Measurements from ENCODE around the gene ADCY10.
"Not testable (repeated sequence)": the region's sequence is repeated elsewhere in the genome, so short reads cannot be mapped to it uniquely, and the experiment has no call there.

The ADCY10 gene

GRCh38 chr1:167842872-167843271 lies 71.1 kb downstream of the ADCY10 start:
- peak; percentile 47 for DNase-seq

GRCh38 chr1:167841530-167841929 lies 72.4 kb downstream of the ADCY10 start:
- no peak for DNase-seq

- no peak for DNase-seq
These were observed 74.9 kb downstream of the ADCY10 start for GRCh38 chr1:167839009-167839408.

DNA sequence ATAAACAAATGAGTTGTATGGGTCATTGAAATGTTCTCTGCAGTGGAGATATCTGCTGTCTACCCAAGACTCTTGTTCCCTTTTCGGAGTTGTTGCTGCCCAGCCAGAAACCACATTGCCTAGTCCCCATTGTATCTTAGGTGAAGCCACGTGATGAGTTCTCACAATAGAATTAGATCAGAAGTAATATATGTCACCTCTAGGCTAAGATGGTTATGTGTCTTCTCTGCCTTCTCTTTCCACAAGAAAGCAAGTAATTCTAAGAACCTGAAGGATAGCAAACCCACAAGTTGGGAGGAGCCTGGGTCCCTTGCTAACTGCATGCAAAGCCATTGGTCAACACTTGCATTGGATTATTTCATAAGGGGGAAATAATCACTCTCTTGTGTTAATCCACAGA lies 76.6 kb downstream of the ADCY10 start:
- no peak for DNase-seq

DNA sequence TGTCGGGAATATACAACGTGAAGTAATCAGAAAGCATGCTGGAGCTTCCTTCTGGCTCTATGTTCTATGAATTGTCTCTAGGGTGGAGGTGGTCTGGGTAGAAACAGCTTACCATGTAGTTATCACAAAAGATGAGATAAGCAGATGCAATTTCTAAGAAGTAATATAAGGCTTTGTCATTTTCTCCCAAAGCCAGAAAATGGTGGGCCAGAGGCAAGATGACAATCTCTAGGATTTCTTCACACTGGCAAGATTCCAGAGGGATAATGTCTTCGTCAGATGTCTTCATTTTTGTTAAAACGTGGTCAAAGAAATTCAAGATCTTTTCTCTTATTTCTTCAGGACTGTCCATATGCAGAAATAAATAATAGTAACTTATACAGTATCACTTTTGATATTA lies 77.7 kb downstream of the ADCY10 start:
- no peak for DNase-seq

DNA sequence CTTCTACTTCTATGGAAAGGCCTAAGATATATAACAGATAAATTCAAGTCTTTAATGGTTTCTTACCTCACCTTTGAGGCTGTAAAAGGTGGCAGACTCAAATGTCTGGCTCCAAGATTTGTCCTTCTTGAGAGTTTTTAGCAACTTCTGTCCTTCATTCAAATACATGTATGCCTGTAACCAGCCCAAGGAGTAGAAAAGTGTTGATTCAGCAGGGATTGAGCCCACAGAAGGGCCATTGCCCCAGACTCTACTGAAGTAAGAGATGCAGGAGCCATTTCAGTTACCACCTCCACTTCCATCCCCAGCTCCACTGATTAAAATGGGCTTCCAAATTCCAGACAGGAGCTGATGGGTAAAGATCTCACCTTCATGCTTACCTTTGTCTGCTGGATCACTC lies 80.0 kb downstream of the ADCY10 start:
- DNase-seq: no peak

GRCh38 chr1:167832693-167833092 lies 81.2 kb downstream of the ADCY10 start:
- DNase-seq: no peak

DNA sequence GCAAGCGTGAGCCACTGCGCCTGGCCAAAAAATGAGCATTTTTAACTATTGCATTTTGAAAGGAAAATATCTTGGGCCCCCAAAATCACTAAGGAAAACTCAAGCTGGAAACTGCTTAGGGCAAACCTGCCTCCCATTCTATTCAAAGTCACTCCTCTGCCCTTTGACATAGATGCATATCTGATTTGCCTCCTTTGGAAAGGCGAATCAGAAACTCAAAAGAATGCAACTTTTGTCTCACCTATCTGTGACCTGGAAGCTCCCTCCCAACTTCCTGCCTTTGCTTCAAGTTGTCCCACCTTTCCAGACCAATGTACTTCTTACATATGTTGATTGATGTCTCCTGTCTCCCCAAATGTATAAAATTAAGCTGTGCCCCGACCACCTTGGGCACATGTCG lies 83.3 kb downstream of the ADCY10 start:
- not testable (repeated sequence) for DNase-seq

GRCh38 chr1:167829868-167830267 lies 84.1 kb downstream of the ADCY10 start:
- DNase-seq: no peak

DNA sequence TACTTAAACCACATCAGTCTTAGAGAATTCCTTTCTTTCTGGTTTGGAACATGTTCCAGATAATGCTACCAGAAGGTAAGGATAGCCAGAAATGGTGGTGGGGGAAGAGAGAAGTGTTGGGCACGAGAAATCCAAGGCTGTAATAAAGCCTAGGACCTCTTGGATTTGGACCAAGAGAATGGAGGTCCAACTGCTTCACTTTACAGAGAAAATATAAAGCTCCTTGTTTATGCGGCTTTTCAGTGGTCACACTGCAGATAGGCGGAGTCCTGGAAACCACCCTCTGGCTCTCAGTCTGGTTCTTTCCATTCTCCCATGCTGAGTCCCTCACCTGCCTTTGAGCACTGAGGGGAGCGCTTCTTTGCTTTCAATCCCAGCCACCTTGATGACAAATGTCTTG lies 87.8 kb downstream of the ADCY10 start:
- no peak for DNase-seq

- peak; percentile 20 for DNase-seq
These were observed 88.4 kb downstream of the ADCY10 start for GRCh38 chr1:167825419-167826079.

DNA sequence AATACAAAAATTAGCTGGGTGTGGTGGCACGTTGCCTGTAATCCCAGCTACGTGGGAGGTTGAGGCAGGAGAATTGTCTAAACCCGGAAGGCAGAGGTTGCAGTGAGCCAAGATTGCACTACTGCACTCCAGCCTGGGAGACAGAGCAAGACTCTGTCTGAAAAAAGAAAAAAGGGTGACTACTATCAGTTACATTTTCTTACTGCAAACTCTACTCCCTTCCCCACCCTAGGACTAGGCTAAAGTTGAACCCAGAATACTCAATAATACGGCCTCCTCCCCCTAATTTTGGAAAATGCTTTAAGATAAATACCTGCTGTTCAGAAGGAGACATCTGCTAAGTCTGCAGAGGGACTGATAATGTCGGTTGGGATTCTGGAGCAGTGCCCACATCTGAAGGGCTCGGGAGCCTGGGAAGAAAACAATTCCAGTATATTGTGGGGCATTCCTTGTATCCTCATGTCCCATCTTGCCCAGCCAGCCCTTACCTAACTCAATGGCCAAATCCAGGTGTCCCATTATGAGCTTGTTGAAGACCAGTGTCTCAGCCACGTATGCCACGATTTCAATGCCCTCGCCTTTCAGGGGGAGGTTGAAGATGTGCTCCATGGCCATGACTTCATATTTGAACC lies 89.7 kb downstream of the ADCY10 start:
- no peak for DNase-seq

DNA sequence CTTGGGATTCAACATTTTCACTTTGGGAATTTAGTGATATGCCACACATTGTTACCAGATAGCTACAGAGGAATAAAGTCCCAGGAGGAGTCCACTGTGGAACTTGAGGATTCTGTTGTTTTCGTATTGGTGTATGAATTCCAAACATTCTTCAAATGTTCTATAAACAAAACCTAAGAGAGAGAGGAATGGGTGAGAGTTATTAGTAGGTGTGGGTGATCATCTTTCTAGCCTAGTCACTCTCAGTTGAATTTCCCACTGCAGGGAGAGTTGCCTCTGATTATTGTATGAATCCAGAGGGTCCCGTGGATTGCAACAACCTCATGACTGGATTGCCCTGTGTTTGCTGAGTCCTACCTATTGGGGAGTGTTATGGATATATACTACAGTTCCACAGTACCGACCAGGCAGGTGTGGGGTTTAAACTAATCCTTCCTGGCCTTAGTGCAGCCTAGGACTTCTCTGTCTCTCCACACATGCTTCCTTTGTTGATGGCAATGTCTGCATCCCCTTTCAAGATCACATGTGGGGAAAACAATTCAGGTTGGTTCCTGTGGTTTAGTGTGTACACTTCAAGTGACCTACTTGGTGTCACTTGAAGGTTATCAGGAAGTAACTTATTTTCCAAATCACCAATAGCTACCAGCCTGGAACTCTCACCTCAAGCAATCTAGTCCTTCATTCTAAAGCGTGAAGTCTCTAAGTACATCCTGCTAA lies 91.8 kb downstream of the ADCY10 start:
- DNase-seq: peak; percentile 46

- no peak for DNase-seq
These were observed 92.6 kb downstream of the ADCY10 start for GRCh38 chr1:167821356-167821685.

DNA sequence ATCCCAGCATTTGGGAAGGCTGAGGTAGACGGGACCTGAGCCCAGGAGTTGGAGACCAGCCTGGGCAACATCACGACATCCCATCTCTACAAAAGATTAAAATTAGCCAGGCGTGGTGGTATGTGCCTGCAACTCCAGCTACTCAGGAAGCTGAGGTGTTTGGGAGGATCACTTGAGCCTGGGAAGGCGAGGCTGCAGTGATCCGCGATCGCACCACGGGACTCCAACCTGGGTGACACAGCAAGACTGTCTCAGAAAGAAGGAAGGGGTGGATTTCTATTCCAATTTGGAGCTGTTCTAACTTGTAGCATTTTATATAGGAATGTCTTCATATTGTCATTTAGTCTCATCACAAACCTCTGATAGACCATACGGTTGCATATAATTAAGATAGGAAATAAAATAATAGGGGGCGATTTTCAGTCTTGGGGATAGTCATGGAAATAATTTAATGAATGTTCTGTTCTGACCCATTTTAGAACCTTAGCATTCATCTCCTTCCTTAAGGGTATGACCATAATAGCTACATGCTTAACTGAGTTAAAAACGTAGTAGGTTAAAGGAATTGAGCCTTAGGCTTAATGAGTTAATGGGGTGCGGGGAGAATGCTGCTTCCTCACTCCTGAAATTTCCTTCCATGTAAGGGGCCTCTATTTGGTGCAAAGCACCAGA lies 93.1 kb downstream of the ADCY10 start:
- peak; percentile 13 for DNase-seq

DNA sequence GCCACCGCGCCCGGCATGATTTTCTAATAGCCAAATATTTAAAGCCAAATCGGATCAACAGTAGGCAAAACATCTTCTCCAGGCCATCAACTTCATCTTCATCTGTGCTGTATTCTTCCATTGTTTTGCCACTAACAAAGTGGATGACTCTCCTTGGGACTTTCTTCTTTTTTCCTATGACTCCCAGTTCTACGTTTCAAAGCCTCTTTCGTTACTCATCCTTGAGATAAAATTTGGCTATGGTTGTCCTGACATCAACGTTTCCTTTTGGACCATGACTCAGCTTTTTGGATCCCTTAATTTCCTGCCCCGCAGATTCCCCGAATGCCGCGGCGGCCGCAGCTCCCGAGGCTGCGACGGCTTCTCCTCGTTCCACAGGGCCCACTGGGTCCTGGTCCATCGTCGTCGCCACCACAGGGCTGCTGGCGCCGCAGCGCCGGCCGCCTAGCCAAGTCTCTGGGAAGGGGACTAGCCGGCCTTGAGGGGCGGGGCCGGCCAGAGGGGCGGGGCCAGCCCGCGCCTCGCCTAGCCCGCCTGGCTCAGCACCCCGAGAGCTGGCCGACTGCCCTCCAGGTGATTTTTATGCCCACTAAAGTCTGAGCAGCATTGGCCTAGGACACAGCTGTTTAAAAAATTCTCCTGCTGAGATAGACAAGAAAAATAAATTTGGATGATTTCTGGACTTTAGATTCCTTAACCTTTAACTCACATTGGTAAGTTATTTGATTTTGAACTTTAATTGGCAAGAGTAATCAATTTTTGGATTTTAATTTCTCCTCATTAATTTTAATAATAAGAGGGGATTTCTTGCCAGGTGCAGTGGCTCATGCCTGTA lies 93.9 kb downstream of the ADCY10 start:
- peak; percentile 78 for DNase-seq

GRCh38 chr1:167815650-167816049 lies 98.3 kb downstream of the ADCY10 start:
- DNase-seq: no peak

DNA sequence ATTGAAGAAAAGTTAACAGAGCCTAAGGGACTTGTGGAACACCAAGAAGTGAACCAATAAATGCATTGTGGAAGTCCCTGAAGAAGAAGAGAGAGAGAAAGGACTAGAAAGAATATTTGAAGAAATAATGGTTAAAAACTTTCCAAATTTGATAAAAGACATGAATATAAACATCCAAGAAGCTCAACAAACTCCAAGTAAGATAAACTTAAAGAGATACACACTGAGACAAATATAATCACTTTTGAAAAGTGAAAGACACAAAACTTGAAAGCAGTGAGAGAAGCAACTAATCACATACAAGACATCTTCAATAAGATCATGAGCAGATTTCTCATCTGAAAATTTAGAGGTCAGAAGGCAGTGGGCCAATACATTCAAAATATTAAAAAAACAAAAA lies 101.0 kb downstream of the ADCY10 start:
- DNase-seq: no peak

DNA sequence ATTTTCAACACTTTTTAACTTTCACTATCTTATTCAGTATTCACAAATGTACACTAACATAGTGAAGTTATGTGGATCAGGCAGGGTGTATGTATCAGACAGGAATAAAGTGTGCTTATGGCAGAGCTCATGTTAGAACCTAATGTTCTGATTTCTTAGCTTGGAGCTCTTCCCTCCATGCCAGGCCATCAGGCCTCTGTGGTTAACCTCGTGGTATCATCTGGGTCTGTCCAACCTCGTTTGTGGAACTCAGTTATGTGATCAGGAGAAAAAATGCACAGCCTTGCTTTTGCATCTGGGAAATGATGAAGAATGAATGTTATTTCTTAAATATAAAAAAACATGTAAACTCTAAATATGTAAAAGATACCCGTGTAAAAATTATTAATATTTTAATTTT lies 105.2 kb downstream of the ADCY10 start:
- no peak for DNase-seq

GRCh38 chr1:167808104-167808503 lies 105.8 kb downstream of the ADCY10 start:
- no peak for DNase-seq

DNA sequence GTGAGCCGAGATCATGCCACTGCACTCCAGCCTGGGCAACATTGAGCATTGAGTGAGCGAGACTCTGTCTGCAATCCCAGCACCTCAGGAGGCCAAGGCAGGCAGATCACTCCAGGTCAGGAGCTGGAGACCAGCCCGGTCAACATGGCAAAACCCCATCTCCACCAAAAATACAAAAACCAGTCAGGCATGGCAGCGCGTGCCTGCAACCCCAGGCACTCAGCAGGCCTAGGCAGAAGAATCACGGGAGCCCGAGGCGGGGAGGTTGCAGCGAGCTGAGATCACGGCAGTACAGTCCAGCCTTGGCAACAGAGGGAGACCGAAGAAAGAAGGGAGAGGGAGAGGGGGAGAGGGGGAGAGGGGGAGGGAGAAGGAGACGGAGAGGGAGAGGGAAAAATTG lies 107.3 kb downstream of the ADCY10 start:
- not testable (repeated sequence) for DNase-seq

DNA sequence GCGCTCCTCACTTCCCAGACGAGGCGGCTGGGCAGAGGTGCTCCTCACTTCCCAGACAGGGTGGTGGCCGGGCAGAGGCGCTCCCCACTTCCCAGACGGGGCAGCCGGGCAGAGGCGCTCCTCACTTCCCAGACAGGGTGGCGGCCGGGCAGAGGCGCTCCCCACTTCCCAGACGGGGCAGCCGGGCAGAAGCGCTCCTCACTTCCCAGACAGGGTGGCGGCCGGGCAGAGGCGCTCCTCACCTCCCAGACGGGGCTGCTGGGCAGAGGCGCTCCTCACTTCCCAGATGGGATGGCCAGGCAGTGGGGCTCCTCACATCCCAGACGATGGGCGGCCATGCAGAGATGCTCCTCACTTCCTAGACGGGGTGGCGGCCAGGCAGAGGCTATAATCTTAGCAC lies 107.7 kb downstream of the ADCY10 start:
- not testable (repeated sequence) for DNase-seq

GRCh38 chr1:167805041-167805556 lies 108.8 kb downstream of the ADCY10 start:
- DNase-seq: no peak

Data from DMS53 (cell line).